ENCODE measurements around the gene EIF5B. TPM values are rescaled to one million over a fixed set of nuclear protein-coding genes. Genes with fewer than 3 reads are reported as not detected.

EIF5B gene
- total RNA-seq, 4 donors from 2014 or later: 33.0 to 71.3 (median 50.7) TPM

DNA sequence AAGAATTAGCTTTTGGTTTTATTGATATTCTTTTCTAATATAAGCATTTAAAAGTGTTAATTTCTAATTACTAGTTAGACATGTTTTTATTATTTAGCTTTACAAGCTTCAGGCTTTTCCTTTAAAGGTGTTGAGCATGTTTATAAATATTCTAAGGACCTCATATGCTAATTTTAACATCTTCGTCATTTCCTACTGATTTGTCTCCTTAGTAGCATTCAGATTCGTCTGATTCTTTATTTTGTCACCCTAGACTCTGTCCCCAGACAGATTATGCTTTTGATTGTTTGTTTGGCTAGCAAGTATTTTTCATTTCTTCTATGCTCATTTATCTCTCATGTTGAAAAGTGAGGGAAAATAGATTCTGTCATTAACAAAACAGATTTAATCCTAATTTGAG, 51.7 kb downstream of the EIF5B start:
- ATAC-seq (peak; percentile 81 to 92), DNase-seq (no peak)
- Histone ChIP-seq H3K27me3 (no peaks in the 10 kb centered on the region), H3K4me1 (peaks cover 12 to 16% of the 10 kb centered on the region in 2 donors), H3K27ac (peak overlapping the region; percentile 58 to 64 (median 62)), H3K36me3 (peaks cover 0 to 42% of the 10 kb centered on the region in 2 donors), H3K9me3 (no peaks in the 10 kb centered on the region), H3K4me3 (no peak overlapping the region)
- TF ChIP-seq CTCF (IDR thresholded peaks at IDR 0.05 in 4 of 5, conservative IDR thresholded peaks at IDR 0.05 in 1 of 5) (no peak), POLR2A (IDR thresholded peaks at IDR 0.05) (no peak)
- in situ Hi-C loops (cut with MboI; ENCODE audit: low sequenced_read_pairs in 4 of 4): no loop called here
- intact Hi-C loops (cut with DNase I; ENCODE audit: low total_unique reads): loop anchor here (5.0 kb wide), 1 partner anchor 52 kb away; the partner anchor contains the start of genes EIF5B and TXNDC9

- Histone ChIP-seq H3K9me3 (no peaks in the 10 kb centered on the region), H3K36me3 (peaks cover 0 to 43% of the 10 kb centered on the region in 2 donors), H3K27ac (peak overlapping the region; percentile 58 to 64 (median 62)), H3K4me1 (peaks cover 12 to 16% of the 10 kb centered on the region in 2 donors), H3K27me3 (no peaks in the 10 kb centered on the region), H3K4me3 (no peak overlapping the region)
- ATAC-seq: peak; percentile 39 to 66
- intact Hi-C loops (cut with DNase I; ENCODE audit: low total_unique reads): loop anchor here (5.0 kb wide), 1 partner anchor 52 kb away; the partner anchor contains the start of genes EIF5B and TXNDC9
- DNase-seq: no peak
- TF ChIP-seq CTCF (IDR thresholded peaks at IDR 0.05 in 4 of 5, conservative IDR thresholded peaks at IDR 0.05 in 1 of 5) (no peak), POLR2A (IDR thresholded peaks at IDR 0.05) (no peak)
- in situ Hi-C loops (cut with MboI; ENCODE audit: low sequenced_read_pairs in 4 of 4): no loop called here
These were observed 52.2 kb downstream of the EIF5B start for GRCh38 chr2:99389371-99389770.

DNA sequence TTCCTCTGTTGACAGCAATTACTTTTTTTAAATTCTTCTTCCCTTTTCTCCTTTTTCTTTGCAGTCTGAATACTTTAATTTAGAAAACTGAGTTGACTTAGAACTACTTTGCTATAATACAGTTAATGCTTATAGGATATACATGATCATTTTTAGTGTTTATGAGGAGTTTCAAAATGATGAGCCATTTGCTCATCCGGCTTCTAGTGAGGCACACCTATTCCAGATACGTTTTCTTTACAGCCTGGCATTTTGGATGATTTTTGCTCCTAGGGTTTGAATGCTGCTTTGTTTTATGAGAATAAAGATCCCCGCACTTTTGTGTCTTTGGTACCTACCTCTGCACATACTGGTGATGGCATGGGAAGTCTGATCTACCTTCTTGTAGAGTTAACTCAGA, 52.8 kb downstream of the EIF5B start:
- Histone ChIP-seq H3K4me3 (no peak overlapping the region), H3K9me3 (no peaks in the 10 kb centered on the region), H3K27ac (peak overlapping the region; percentile 58 to 64 (median 62)), H3K4me1 (peaks cover 12 to 16% of the 10 kb centered on the region in 2 donors), H3K36me3 (peaks cover 0 to 43% of the 10 kb centered on the region in 2 donors), H3K27me3 (no peaks in the 10 kb centered on the region)
- DNase-seq (no peak), ATAC-seq (no peak)
- intact Hi-C loops (cut with DNase I; ENCODE audit: low total_unique reads): loop anchor here (5.0 kb wide), 1 partner anchor 53 kb away; the partner anchor contains the start of genes EIF5B and TXNDC9
- in situ Hi-C loops (cut with MboI; ENCODE audit: low sequenced_read_pairs in 4 of 4): no loop called here
- TF ChIP-seq CTCF (IDR thresholded peaks at IDR 0.05 in 4 of 5, conservative IDR thresholded peaks at IDR 0.05 in 1 of 5): no peak
- no peak for TF ChIP-seq POLR2A (IDR thresholded peaks at IDR 0.05)

DNA sequence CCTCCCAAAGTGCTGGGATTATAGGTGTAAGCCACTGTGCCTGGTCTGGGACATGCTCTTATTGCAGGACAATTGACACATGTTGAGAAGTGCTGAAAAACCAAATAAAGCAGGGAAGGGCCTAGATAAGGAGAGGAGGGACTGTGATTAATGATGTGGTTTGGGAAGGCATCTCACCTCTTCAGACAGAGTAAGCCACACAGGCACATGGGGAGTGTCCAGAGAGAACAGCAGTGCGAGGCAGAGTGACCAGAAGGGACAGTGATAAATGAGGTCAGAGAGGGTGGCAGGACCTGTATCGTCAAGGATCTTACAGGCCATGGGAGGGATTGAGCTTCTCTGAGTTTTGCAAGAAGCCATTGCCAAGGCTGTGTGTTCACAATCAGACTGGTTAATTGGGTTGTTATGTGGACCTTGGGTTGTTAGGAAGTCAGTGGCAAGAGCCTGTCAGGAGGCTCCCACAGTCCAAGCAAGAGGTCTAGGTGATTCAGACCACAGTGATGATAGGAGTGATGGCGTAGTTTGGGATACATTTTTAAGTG, 58.5 kb downstream of the EIF5B start:
- Histone ChIP-seq H3K27ac (no peak overlapping the region), H3K4me1 (no peaks in the 10 kb centered on the region), H3K4me3 (no peak overlapping the region), H3K9me3 (no peaks in the 10 kb centered on the region), H3K36me3 (peaks cover 0 to 85% of the 10 kb centered on the region in 2 donors), H3K27me3 (no peaks in the 10 kb centered on the region)
- intact Hi-C loops (cut with DNase I; ENCODE audit: low total_unique reads) (no loop called here), in situ Hi-C loops (cut with MboI; ENCODE audit: low sequenced_read_pairs in 4 of 4) (no loop called here)
- ATAC-seq (no peak), DNase-seq (no peak)
- TF ChIP-seq CTCF (IDR thresholded peaks at IDR 0.05 in 4 of 5, conservative IDR thresholded peaks at IDR 0.05 in 1 of 5) (no peak), POLR2A (IDR thresholded peaks at IDR 0.05) (no peak)

Data from gastrocnemius medialis (tissue), 4 donors.